Dermis blood vessel endothelial cell (primary cell): ENCODE results near the gene FUT7. TPM values are rescaled to one million over a fixed set of nuclear protein-coding genes. Genes with fewer than 3 reads are reported as not detected.
"Not testable (repeated sequence)": the region's sequence is repeated elsewhere in the genome, so short reads cannot be mapped to it uniquely, and the experiment has no call there.

Experiments used
- DNase-seq: peaks from one replicate; pipeline ENCODE4 v3.0.0; 2010
- total RNA-seq: library from RNA; depleted of rRNA; stranded (reverse); fragments of >200 nt; gene quantifications from 2 replicates; pipeline ENCODE4 v1.2.3, GENCODE V29; 2014

The FUT7 gene
- total RNA-seq, 1 donor from 2014 or later, result not detected

DNA sequence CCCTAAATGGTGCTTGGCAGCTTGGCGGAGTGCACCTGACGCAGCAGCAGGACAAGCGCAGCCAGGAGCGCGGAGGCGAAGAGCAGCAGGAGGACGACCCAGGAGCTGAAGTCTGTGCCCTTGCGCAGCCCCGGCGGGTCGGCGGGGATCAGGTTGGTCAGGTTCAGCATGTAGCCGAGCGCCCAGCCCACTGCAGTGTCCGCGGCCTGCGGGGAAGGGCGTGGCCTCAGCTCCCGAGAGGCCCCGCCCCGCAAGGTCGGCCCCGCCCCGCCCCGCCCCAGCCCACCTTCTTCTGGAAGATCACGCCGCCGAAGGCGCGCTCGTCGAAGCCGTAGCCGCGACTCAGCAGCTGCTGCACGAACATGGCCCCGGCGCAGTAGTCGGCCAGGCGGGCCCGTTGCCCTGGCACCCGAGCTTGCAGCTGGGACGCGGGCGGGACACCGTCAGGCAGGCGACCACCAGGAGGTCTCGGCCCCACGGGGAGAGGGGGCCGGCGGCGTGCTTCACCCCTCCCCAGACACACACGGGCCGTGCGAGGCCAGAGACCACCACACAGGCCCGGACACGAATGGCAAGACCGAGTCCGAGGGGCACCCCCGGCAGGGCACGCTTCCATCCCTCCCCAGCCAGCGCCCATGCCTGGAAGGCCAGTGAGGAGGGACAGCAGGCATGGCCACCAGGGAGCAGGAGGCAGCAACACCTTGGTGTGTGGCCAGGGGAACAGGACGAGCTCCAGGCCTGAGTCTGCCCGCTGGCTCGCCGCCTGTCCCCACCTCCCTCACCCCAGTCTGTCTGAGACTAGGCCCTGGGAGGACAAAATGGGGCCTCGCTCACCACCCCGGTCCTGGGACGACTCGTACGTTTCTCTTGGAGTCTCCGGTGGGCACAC is 17.0 kb upstream of the FUT7 start:
- DNase-seq, result no peak

DNA sequence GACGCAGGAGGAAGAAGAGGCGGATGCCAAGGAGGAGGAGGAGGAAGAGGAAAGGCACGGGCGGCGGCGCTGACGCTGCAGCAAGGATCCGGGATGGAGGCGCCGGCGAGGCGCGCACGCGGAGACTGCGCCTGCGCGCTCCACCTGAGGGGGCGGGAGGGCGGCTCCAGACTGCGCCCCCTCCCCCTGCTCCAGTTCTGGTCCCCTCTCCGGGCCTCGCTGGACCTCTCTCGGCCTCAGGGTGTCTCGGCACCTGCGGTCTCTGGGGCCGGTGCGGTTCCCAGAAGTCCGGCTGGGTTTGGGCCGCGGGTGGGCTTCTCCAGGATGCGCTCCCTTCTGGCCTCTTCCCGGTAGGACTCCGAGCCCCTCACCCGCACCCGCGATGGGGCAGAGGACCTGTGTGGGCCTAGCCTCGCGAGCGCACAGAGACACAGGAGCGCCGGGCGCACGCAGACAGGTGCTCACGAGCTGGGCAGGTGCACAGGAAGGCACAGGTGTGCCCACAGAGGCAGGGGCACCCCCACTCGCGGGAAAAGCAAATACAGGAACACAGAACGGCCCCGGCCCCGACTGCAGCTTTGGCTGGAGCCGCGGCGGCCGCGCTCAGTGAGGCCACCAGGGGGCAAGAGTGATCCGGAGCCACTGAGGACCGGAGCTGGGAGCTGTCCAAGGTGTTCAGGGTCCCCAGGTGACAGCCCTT is 14.3 kb upstream of the FUT7 start, which contains the start of gene NPDC1:
Gene NPDC1 (minus strand): TSS at position 90 of the 700 bp plus-strand sequence. CDS start 188 bp downstream, outside the sequence.
- peak; percentile 89 for DNase-seq

DNA sequence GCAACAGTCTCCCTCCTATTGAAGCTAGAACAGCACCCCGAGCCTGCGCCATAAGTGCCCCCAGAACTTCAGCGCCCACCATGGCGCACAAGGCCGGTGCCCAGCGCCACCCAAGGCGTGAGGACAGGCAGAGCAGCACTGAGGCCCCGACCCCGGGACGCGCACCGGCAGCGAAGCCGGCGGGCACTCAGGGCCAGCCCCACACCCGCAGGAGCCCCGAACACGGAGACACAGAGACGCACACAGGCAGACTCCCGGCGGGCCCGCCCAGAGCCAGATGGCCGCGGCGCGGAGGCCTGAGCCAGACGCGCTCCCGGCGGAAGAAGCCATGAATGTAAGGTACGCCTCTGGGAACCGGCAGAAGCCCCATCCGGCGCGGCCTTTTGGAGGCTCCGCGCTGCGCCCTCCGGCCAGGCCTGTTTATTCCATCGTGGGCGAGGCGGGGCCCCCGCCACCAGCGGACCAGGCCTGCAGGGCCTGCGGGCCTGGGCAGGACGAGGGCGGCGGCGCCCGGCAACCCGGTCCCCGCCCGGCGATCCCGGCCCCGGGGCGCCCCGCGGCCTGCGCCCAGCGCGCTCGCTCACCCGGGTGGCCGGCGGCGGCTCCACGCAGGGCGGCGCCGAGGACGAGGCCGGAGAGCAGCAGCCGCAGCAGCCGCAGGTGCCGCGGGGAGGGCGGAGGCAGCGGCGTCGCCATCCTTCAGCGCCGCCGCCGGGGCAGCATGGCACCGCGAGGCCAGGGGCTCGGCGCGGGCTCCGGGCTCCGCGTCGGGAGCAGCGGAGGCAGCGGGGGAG is 13.6 kb upstream of the FUT7 start:
- DNase-seq, result peak; percentile 66

DNA sequence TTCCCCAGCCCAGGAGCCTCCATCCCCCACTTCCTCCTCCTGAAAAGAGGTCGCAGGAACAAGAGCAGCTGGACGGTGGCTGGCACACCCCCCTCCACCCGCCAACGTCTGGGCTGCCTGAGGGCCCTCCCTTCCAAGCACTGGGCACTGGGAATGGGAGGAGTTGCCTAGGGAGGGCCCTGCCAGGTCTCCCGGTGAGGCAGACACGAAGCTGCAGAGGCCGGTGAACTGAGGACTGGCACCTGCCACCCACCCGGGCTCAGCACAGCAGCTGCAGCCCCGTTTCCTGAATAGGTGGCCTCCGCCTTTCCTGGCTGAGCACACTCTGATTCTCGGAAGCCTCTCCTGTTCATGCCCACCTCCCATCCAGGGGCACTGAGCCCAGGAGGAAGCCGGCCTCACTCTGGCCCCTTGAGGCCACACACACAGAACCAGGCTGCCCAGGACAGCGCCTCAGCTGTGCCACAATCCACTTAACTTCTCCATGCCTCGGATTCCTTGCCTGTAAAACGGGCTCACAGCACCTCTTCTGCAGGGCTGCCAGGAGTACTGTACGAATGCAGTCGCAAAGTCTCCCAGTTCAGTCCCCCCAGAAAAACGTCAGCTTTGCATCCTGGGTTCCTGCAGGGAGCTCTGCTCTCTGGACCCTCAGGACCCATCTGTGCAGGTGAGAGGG is 12.8 kb upstream of the FUT7 start:
- DNase-seq, result peak; percentile 46

DNA sequence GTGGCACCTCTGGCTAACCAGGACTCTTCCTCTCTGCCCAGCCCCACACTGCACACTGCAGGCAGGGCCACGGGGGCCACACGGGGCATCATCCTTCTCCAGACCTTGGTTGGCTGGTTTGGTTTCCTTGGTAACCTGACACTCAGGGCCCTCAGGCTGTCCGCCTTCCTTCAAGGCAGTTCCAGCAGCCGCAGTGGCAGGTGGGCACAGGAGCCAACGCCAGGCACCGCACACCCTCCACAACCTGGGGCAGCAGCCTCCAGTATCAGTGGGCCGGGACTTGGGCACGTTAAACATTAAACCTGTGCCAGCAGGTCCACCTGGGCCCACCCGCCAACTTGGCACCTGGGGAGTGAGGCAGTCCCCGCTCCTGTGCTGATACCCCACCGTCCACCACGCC is 12.1 kb upstream of the FUT7 start:
- no peak for DNase-seq

DNA sequence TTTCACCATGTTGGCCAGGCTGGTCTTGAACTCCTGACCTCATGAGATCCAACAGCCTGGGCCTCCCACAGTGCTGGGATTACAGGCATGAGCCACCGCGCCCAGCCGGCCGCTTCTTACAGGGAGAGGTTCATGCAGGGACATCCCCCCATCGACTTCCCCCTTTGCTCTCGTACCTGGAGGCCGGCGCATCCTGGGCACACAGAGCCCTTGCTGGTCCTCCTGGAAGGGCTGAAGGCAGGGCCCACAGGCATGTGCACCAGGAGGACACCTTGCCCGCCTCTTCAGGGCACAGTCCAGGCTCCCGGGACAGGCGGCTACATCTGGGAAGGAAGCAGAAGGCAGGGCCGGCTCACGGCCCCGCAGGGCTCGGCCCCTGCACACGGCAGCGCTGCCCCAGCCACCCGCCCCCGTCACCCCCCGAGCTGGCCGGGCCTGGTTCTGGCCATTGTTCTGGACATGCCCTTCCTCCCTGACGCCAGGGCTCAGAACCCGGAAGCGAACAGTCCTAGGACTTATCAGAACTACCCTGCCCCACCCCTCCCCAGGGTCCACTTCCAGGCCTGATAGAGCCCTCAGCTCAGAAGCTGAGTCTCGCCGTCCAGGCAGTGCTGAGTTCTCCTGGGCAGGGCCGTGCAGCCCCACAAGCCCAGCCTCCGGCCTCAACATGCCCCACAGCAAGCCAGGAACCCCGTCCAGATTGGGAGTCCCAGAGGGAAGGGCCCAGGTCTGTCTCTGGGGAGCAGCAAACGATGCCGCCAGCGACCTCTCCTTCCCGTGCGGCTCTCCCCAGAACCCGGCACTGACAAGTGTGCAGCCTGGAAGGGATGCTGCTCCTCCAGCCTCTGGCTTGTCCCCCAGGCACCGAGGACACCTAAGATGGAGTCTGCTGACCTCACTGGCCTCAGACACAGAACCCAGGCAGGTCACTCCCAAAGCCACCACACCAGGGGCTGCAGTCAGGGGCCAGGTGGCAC is 11.2 kb upstream of the FUT7 start:
- DNase-seq, result peak; percentile 45

DNA sequence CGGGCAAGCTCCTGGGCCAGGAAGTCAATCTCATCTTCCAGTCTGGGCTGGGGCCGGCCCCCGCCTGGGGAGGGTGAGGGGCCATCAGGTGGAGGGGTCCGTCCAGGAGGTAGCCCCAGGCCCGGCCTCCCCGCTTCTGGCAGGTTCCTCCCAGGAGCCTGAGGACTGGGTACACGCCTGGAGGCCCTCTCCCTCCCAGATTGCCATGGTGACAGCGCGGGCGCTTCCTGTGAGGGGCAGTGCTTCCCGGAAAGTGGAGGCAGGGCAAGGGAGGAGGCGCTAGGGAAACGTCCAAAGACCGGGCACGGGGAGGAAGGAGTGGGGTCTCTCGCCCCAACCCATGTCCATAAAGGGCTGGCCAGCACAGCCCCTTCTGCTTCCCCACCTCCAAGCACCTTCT is 9.2 kb upstream of the FUT7 start:
- DNase-seq, result peak; percentile 53

DNA sequence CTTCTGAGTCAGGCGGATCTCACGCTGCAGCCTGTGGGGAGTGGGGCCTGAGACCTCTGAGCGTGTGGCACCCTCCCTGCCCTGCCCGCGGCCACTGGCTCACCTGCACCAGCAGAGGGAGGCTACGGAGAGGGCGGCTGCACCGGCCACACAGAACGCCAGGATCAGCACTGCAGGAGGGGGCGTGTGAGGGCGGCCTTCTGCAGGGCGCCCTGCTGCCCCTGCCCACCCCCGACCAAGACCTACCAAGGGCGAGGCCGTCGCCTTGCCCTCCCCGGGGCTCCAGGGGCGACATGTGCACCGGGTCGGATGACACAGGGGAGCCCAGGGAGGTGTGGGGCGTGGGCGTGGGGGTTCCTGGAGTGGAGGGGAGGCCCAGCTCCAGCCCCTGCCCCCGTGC is 8.7 kb upstream of the FUT7 start:
- no peak for DNase-seq

DNA sequence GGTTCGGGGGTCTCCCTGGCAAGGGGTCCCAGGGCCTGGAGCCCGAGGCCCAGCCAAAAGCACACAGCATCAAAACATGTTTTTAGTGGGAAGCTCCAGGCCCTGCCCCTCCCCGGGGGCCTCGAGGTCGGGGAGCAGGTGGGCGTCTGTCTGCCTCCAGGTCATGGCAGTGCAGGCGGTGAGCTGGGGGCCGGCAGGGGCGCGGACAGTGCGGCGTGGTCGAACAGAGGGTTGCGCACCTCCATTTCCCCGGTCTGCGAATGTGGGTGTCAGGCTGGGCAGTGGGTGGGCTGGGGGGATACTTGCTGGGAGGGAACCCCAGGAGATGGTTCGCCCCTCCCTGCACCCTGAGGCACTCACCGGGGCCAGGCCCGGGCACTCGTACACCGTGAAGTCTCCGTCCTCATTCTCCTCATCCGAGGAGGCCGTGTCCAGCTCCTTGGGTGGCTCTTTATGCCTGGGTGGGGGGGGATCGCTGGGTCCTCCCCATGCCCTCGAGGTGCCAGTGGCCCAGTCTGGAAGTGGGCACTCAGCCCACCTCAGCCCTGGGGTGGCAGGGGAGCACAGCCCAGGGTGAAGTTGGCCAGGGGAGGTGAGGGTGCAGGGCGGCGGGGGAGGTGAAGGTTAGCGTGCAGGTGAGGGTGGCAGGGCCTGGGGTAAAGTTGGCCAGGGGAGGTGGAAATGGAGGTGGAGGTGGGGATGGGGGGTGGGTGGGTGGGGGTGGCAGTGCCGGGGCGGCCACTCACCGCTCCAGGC is 7.9 kb upstream of the FUT7 start:
- DNase-seq, result no peak

DNA sequence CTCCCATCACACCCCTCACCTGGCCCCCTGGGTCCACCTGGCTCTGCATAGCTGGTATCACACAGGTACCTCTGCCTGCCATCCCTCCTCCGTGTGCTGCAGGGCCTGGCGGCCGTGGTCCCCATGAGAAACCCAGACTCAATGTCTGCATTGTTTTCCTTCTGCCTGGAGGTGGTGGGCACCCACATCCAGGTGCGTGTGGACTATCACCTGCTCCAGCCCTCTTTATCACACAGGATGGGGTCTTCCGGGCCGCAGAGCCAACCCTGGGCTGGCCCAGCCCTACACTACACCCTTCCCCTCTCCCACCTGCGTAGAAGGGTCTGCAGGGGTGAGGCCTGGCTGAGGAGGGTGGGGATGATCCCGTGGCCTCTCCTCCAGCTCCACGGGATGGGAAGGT is 7.0 kb upstream of the FUT7 start:
- no peak for DNase-seq

DNA sequence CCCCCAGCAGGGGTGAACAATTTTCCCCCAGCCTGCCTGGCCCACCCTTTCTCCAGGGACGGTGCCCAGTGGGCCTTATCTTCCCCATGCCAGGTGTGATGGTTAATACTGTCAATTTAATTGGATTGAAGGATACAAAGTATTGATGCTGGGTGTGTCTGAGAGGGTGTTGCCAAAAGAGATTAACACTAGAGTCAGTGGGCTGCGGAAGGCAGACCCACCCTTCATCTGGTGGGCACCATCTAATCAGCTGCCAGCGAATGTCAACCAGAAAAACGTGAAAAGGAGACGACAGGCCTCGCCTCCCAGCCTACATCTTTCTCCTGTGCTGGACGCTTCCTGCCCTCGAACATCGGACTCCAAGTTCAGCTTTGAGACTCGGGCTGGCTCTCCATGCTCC is 5.6 kb upstream of the FUT7 start:
- no peak for DNase-seq

DNA sequence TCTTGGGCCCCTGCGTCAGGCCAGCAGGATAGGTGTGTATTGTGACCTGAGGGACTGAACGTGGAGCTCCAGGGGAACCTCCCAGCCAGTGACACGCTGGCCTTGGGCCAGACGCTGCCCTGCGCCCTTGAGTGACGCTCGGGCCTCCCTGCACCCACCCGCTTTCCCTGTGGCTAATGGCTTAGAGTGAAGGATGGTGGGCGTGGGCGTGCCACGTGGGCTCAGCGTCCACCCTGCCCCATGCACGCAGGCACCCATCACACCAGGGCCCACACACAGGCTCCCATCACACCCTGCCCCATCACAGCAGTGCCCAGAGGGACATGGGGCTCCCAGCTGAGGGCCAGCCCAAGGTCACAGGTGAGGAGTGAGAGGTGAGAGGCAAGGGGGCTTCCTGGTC is 5.1 kb upstream of the FUT7 start:
- DNase-seq, result no peak

DNA sequence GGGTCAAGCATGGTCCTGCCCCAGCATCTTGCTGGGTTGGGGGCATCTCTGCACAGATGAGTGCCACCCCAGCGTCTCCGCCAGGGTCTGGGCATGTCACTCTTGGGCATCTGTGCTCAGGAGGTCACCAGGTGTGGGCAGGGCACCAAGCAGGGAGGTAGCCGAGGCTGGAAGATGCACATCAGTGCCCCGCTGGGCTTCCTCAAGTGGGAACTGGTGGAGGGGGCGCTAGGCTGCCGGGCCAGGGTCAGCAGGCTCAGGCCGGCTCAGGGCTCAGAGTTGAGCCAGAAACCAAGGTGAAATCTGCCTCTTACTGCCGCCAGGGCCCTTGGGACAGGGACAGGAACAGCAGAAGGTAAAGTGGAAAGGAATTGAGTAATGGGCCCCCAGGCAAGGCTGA is 4.0 kb upstream of the FUT7 start:
- no peak for DNase-seq

DNA sequence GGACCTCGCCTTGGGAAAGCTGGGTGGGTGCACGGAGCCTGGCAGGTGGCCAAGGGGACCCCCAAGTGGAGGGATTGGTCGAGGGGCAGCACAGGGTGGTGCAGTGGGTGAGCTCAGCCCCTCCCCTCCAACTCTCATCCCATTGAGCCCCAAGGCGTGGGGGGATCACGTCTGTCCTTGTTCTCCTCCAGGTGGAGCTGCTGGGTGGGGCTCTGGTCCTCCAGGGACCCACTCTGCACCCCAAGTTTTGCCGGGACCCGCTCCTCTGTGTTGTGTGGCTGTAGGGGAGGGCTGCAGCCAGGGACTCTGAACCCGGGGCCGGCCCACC is 3.6 kb upstream of the FUT7 start:
- no peak for DNase-seq

DNA sequence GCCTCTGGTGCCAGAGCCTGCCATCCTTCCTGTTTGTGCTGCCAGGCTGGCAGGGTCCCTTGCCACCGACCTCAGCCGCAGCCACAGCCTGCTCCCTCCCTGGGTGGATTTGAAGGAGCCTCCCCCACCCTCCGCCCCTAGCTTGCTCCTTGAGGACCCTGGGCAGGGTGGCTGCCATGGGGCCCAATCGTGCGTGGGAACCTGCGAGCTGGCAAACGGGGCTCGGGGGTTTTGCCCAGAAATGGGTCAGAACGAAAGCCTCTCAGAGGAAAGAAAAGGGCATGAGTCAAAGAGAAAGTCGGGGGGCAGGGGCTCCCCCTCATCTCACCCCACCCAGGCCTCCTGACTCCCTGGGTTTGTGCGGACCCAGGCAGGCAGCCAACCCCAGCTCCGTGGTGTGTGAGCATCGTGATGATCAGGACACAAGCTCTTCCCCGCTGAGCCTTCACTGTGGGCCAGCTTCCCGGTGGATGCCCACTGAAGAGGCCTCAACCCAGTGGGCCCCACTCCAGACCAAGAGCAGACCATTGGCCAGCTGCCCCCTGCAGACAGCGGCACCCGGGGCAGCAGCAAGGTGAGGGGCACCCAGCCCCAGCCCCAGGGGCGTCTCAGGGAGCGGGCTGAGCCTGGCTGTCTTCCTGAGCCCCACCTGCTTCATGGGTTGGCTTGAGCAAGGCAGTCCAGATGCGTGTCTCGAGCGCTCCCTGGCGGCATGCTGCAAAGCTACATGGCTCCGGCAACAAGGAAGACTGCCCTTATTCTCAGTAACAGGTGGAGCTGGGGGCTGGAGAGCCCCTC is 3.0 kb upstream of the FUT7 start:
- peak; percentile 93 for DNase-seq

DNA sequence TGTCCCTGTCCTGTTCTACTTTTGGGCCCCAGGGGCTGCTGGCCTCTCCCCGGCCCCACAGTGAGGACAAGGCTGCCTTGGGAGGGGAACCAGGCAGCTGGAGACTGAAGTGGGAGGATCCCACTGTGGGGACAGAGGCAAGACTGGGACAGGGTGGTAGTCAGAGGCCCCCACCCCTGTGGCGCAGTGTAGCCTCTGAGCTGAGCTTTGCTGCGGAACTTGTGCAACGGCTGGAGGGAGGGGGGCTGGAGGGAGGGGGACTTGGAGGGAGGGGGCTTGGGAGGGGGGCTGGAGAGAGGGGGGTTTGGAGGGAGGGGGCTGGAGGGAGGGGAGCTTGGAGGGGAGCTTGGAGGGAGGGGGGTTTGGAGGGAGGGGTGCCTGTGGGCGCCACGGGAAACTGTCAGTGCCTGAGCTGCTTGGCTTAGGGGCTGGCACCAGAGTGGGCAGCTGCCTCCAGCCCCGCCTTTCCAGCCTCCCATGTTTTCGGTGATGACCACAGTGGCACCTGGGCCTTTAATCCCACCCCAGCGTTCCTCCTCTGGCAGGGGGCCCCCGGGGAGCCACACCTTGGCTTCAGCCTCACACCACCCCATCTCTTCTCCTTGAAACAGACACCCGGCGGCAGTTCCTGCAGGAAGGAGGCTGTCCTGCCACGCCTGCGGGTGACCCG is 2.3 kb upstream of the FUT7 start:
- no peak for DNase-seq

DNA sequence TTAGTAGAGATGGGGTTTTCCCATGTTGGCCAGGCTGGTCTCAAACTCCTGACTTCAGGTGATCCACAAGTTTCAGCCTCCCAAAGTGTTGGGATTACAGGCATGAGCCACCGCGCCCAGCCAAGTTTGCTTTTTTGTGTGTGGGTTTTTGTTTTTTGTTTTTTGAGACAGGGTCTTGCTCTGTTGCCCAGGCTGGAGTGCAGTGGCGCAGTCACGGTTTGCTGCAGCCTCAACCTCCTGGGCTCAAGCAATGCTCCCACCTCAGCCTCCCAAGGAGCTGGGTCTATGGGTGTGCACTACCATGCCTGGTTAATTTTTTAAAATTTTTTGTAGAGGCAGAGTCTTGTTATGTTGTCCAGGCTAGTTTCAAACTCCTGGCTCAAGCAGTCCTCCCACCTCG is 1.6 kb upstream of the FUT7 start:
- DNase-seq, result not testable (repeated sequence)

DNA sequence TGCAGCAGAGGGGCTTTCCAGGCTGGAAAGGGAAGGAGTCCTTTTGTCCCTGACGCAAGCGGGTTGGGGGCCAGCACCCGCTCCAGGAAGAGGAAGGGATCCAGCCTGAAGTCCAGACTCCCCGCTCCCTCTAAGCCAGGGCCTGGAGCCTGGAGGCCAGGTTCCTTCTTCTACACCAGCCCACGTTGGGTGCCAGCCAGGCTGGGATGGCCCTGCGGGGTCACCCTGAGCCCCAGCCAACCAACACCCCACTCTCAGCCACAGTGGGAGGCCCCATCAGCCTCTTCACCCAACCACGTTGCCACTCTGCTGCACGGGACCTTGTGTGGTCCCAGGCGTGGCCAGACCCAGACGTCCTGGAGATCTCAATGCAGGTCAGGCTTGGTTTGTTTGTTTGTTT is 970 bp upstream of the FUT7 start:
- no peak for DNase-seq
